ENCODE data around the gene BTBD6. TPM values are rescaled to one million over a fixed set of nuclear protein-coding genes. Genes with fewer than 3 reads are reported as not detected.
"Not testable (repeated sequence)": the region's sequence is repeated elsewhere in the genome, so short reads cannot be mapped to it uniquely, and the experiment has no call there.

The BTBD6 gene
- total RNA-seq, 4 donors from 2014 or later, result 48.4 to 85.9 (median 53.6) TPM

DNA sequence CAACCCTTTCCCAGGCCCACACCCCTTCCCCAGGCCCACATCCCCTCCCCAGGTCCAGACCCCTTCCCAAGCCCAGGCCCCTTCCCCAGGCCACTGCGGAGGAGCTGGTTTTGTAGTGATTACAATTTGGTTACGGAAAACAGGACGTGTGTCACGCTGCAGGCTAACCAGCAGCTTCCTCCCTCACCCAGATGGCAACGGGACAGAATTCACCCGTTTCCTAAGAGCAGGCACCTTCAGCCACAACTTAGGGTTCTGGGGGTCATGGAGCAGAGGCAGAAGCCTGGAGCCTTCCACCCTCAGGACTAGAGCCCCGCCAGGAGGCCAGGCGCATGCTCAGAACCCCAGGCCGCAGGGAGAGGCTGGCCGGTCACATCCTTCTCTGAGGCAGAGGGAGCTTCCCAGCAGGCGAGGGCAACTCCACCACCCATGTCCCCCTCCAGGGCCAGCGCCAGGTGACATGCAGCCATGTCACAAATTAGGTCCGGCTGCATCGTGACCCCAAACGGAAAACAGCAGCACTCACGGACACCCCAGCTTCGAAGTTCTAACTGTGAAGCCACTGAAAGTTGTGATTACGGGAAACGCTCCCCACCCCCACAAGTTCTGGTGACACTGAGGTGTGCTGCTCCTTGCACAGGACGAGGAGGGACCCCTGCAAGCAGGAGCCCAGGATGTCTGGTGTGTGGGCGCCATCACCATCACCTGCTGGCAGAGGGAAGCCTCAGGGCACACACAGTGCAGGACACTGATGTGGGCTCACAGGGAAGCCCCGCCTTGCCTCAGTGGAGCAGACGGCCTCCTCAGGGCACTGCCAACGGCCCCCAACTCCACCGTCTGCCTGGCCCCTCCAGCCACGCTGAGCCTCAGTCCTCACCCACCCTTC, 44.7 kb downstream of the BTBD6 start:
- Histone ChIP-seq H3K27me3 (no peaks in the 10 kb centered on the region), H3K4me3 (no peak overlapping the region), H3K4me1 (peaks cover 20 to 23% of the 10 kb centered on the region in 2 donors), H3K9me3 (no peaks in the 10 kb centered on the region), H3K36me3 (no peaks in the 10 kb centered on the region), H3K27ac (no peak overlapping the region)
- TF ChIP-seq POLR2A (IDR thresholded peaks at IDR 0.05), result no peak
- TF ChIP-seq, protein P1, sequence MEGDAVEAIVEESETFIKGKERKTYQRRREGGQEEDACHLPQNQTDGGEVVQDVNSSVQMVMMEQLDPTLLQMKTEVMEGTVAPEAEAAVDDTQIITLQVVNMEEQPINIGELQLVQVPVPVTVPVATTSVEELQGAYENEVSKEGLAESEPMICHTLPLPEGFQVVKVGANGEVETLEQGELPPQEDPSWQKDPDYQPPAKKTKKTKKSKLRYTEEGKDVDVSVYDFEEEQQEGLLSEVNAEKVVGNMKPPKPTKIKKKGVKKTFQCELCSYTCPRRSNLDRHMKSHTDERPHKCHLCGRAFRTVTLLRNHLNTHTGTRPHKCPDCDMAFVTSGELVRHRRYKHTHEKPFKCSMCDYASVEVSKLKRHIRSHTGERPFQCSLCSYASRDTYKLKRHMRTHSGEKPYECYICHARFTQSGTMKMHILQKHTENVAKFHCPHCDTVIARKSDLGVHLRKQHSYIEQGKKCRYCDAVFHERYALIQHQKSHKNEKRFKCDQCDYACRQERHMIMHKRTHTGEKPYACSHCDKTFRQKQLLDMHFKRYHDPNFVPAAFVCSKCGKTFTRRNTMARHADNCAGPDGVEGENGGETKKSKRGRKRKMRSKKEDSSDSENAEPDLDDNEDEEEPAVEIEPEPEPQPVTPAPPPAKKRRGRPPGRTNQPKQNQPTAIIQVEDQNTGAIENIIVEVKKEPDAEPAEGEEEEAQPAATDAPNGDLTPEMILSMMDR (IDR thresholded peaks at IDR 0.05 in 4 of 5, conservative IDR thresholded peaks at IDR 0.05 in 1 of 5), result no peak
- DNase-seq, result no peak
- in situ Hi-C loops (cut with MboI; ENCODE audit: low sequenced_read_pairs in 4 of 4) (no loop called here), intact Hi-C loops (cut with DNase I; ENCODE audit: low total_unique reads) (no loop called here)
- ATAC-seq, result no peak

DNA sequence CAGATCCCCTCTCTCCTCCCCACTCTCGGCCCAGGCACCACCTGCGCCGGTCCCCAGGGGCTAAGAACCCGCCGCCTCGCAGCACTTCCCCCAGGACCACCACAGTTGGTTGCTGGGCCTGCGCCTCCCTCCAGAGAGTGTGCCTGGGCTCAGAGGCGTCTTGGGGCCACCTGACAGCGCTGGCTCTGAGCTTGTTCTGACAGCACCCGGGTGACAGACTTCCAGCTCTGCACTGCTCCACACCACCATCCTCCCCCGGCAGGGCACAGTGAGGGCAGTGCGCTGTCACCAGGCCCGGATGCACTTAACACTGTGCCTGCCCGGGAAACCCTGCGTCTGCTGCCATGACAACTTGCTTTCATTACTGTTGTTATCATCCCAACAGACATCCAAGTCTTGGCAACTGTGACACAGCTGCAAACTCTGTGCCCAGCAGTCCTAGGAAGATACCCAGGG, 45.8 kb downstream of the BTBD6 start:
- no peak for TF ChIP-seq POLR2A (IDR thresholded peaks at IDR 0.05)
- TF ChIP-seq, protein P1 (IDR thresholded peaks at IDR 0.05 in 4 of 5, conservative IDR thresholded peaks at IDR 0.05 in 1 of 5), result no peak
- no peaks in the 10 kb centered on the region for H3K27me3 ChIP-seq
- no peak overlapping the region for H3K27ac ChIP-seq
- H3K9me3 ChIP-seq, result no peaks in the 10 kb centered on the region
- ATAC-seq, result no peak
- DNase-seq, result no peak
- peaks cover 24 to 28% of the 10 kb centered on the region in 2 donors for H3K4me1 ChIP-seq
- H3K4me3 ChIP-seq, result no peak overlapping the region
- intact Hi-C loops (cut with DNase I; ENCODE audit: low total_unique reads) (no loop called here), in situ Hi-C loops (cut with MboI; ENCODE audit: low sequenced_read_pairs in 4 of 4) (no loop called here)
- H3K36me3 ChIP-seq, result no peaks in the 10 kb centered on the region

DNA sequence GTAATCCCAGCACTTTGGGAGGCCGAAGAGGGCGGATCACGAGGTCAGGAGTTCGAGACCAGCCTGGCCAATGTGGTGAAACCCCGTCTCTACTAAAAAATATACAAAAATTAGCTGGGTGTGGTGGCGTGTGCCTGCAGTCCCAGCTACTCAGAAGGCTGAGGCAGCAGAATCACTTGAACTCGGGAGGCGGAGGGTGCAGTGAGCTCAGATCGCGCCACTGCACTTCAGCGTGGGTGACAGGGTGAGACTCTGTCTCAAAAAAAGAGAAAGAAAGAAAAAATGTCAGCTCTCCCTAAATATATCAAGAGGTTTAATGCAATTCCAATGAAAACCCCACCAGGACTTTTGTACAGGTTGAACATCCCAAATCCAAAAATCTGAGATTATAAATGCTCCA, 49.0 kb downstream of the BTBD6 start:
- peaks cover 32 to 37% of the 10 kb centered on the region in 2 donors for H3K4me1 ChIP-seq
- H3K4me3 ChIP-seq; intact Hi-C loops (cut with DNase I; ENCODE audit: low total_unique reads); ATAC-seq; H3K9me3 ChIP-seq; H3K27ac ChIP-seq; H3K36me3 ChIP-seq; in situ Hi-C loops (cut with MboI; ENCODE audit: low sequenced_read_pairs in 4 of 4); DNase-seq; H3K27me3 ChIP-seq: not testable (repeated sequence)

DNA sequence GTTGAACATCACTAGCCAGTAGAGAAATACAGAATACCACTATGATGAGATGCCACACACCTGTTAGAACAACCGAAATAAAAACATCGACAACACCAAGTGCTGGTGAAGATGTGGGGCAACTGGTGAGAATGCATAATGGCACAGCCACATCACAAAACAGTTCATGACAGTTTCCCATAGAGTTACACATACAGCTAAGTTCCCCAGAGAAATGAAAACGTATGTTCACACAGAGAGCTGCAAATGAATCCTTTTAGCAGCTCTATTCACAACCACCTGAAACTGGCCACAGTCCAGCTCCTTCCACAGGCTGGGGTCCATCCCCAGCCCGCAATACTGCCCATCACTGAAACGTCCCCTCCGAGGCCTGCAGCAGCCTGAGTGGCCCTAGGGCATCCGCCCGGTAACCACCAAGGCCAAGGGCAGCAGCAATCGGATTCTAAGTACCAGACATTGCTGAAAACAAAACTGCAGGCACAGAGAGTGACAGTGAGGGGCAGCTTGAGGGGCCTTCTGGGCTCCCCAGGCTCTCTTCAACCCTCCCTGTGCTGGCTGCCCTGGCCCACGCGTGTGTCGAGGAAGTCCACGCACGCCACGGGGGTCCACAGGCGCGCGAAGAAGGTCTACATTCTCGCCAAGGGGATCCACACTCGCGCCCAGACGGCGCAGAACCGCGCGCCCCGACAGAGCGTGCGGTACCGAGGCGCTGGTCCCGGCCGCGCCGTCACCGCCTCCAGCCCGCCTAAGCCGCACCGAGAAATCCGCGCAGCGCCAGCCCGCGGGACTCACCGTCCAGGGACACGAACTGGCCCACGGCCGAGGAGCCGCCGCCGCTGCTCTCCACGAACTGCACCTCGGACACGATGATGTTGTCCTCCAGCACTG, 51.6 kb downstream of the BTBD6 start:
- ATAC-seq (peak; percentile 20 to 23), DNase-seq (no peak)
- no peak for TF ChIP-seq POLR2A (IDR thresholded peaks at IDR 0.05)
- TF ChIP-seq, protein P1 (IDR thresholded peaks at IDR 0.05 in 4 of 5, conservative IDR thresholded peaks at IDR 0.05 in 1 of 5), result no peak
- Histone ChIP-seq H3K27ac (peak overlapping the region; percentile 90 to 99 (median 94)), H3K9me3 (no peaks in the 10 kb centered on the region), H3K4me3 (peak overlapping the region; percentile 69 to 97 (median 75)), H3K27me3 (no peaks in the 10 kb centered on the region), H3K36me3 (no peaks in the 10 kb centered on the region), H3K4me1 (peaks cover 12 to 15% of the 10 kb centered on the region in 2 donors)
- intact Hi-C loops (cut with DNase I; ENCODE audit: low total_unique reads), result loop anchor here (10.0 kb wide), 1 partner anchor 115 kb away; the partner anchor contains the start of gene MTA1
- in situ Hi-C loops (cut with MboI; ENCODE audit: low sequenced_read_pairs in 4 of 4), result no loop called here

Other genes starting within 250 kb of the BTBD6 start
- gene CDCA4, start 227.4 kb upstream of the BTBD6 start, total RNA-seq, result 1 to 10 TPM in 3 of 4 donors, under 1 TPM in 1; 0.71 to 2.2 (median 1.8) TPM
- gene GPR132, start 183.1 kb upstream of the BTBD6 start, total RNA-seq, result under 1 TPM; 0.07 to 0.61 (median 0.26) TPM
- gene JAG2, start 79.8 kb upstream of the BTBD6 start, total RNA-seq, result 10 to 100 TPM in 3 of 4 donors, 1 to 10 TPM in 1; 8.0 to 17.9 (median 15.7) TPM
- gene NUDT14, start 67.2 kb upstream of the BTBD6 start, total RNA-seq, result 10 to 100 TPM; 11.0 to 25.5 (median 16.4) TPM
- 10 to 100 TPM; 19.5 to 27.4 (median 21.4) TPM for gene BRF1, start 52.5 kb downstream of the BTBD6 start, total RNA-seq
- 100 to 1,000 TPM in 1 of 4 donors, 10 to 100 TPM in 3; 81.0 to 115 (median 93.1) TPM for gene PACS2, start 66.2 kb downstream of the BTBD6 start, total RNA-seq
- not detected for gene TEX22, start 150.0 kb downstream of the BTBD6 start, total RNA-seq
- 10 to 100 TPM; 18.2 to 30.8 (median 28.2) TPM for gene MTA1, start 171.3 kb downstream of the BTBD6 start, total RNA-seq
- 10 to 100 TPM; 31.4 to 47.1 (median 38.8) TPM for gene CRIP2, start 226.3 kb downstream of the BTBD6 start, total RNA-seq
- 1 to 10 TPM; 2.6 to 7.6 (median 5.3) TPM for gene CRIP1, start 238.4 kb downstream of the BTBD6 start, total RNA-seq
- gene TEDC1, start 242.7 kb downstream of the BTBD6 start, total RNA-seq, result 1 to 10 TPM in 2 of 4 donors, under 1 TPM in 2; 0.97 to 4.2 (median 2.2) TPM